ENCODE results near the gene RGS18. TPM values are rescaled to one million over a fixed set of nuclear protein-coding genes. Genes with fewer than 3 reads are reported as not detected.
"Not testable (repeated sequence)": the region's sequence is repeated elsewhere in the genome, so short reads cannot be mapped to it uniquely, and the experiment has no call there.

The RGS18 gene
- total and polyA plus RNA-seq, 2 of the 4 experiments (the other 2 are of a cell fraction) = 0.09 to 0.18 TPM

GRCh38 chr1:192227330-192227729 is 69.1 kb downstream of the RGS18 start:
- in situ Hi-C loops (cut with MboI; ENCODE audit: low sequenced_read_pairs) (no loop called here), intact Hi-C loops (cut with micrococcal nuclease) (no loop called here), dilution Hi-C loops (cut with HindIII; ENCODE audit: low sequenced_read_pairs, unreplicated experiment) (no loop called here)
- Histone ChIP-seq H2BK5ac (ENCODE audit: low read depth, low read length, poor library complexity, severe bottlenecking) (peak overlapping the region; percentile 58), H3K36me3 (ENCODE audit: control insufficient read depth, insufficient read depth, low read length) (no peaks in the 10 kb centered on the region), H4K5ac (ENCODE audit: low read depth, low read length) (no peak overlapping the region), H3K9me3 (ENCODE audit: control insufficient read depth, insufficient read depth, low read length) (no peaks in the 10 kb centered on the region), H3K9me1 (ENCODE audit: insufficient read depth, low read length) (0 out of 2 replicates have a peak, but pooled peaks cover 3% of the 10 kb centered on the region), H2BK20ac (ENCODE audit: low read depth, low read length) (peak overlapping the region; percentile 75), H3K4me3 (ENCODE audit: insufficient read depth, low read depth, low read length) (no peak overlapping the region), H4K8ac (ENCODE audit: low read depth in 2 of 2, low read length in 2 of 2) (no peak overlapping the region; a peak in 1 of 4 replicates), H4K91ac (ENCODE audit: insufficient read depth, low read depth, low read length) (peak overlapping the region; percentile 61), H3K79me1 (ENCODE audit: low read depth in 1 of 2, low read length in 2 of 2) (no peaks in the 10 kb centered on the region), H2BK15ac (ENCODE audit: low read depth, low read length) (peak overlapping the region; percentile 98), H3K9ac (ENCODE audit: low read depth, low read length) (no peak overlapping the region), H2AFZ (replicated peaks; ENCODE audit: low read length, poor library complexity) (no peak overlapping the region), H2AK5ac (ENCODE audit: low read depth, low read length) (peak overlapping the region; percentile 96; the same call in 1 of the 2 replicates), H2BK120ac (ENCODE audit: low read depth, low read length) (peak overlapping the region; percentile 63), H3K4me2 (ENCODE audit: low read depth, low read length) (no peak overlapping the region), H3K14ac (replicated peaks; ENCODE audit: low read depth, low read length) (peak overlapping the region; percentile 31; the same call in 1 of the 2 replicates), H3K4ac (ENCODE audit: low read depth, low read length) (peak overlapping the region; percentile 6; the same call in 1 of the 2 replicates), H3K56ac (ENCODE audit: extremely low read depth, insufficient read depth, low read length) (no peak overlapping the region), H3K23ac (ENCODE audit: low read depth, low read length) (no peak overlapping the region), H3K18ac (ENCODE audit: low read depth, low read length) (no peak overlapping the region), H2AK9ac (replicated peaks; ENCODE audit: low read depth, low read length, poor library complexity) (no peak overlapping the region), H3K27ac (ENCODE audit: insufficient read depth, low read length) (no peak overlapping the region), H3K27me3 (ENCODE audit: control insufficient read depth, insufficient read depth, low read length) (no peaks in the 10 kb centered on the region), H4K20me1 (ENCODE audit: insufficient read depth, low read length) (no peaks in the 10 kb centered on the region), H3K4me1 (ENCODE audit: control insufficient read depth, insufficient read depth, low read length) (no peaks in the 10 kb centered on the region; the same call in 1 of the 2 replicates)
- TF ChIP-seq POLR2A (IDR thresholded peaks at IDR 0.05; ENCODE audit: low read depth, low read length) = no peak
- TF ChIP-seq ELK1 (IDR thresholded peaks at IDR 0.05; ENCODE audit: borderline replicate concordance, low read depth, low read length) = no peak
- WGBS, 2 experiments (ENCODE audit: extremely low coverage in 2 of 2, insufficient read length in 1 of 2) = no CpG with 5 or more reads among the region's 5 CpGs
- BruUV-seq (replicated peaks) = no TSS peak
- DNase-seq = no peak
- ChIA-PET CTCF (no interaction called here), POLR2A (ENCODE audit: unreplicated experiment) (no interaction called here)
- no peak for ATAC-seq (ENCODE audit: low read depth)

GRCh38 chr1:192227980-192228379 is 69.7 kb downstream of the RGS18 start:
- POLR2A ChIA-PET (ENCODE audit: unreplicated experiment) = interaction anchor here (0.6 kb wide), 1 partner anchor 364 kb away, joined by 3 read pairs; no protein-coding TSS in a partner anchor
- H3K23ac ChIP-seq (ENCODE audit: low read depth, low read length); dilution Hi-C loops (cut with HindIII; ENCODE audit: low sequenced_read_pairs, unreplicated experiment); H4K91ac ChIP-seq (ENCODE audit: insufficient read depth, low read depth, low read length); H3K9me1 ChIP-seq (ENCODE audit: insufficient read depth, low read length); H2AK5ac ChIP-seq (ENCODE audit: low read depth, low read length); H3K18ac ChIP-seq (ENCODE audit: low read depth, low read length); H3K4me1 ChIP-seq (ENCODE audit: control insufficient read depth, insufficient read depth, low read length); H3K9ac ChIP-seq (ENCODE audit: low read depth, low read length); intact Hi-C loops (cut with micrococcal nuclease); H3K27me3 ChIP-seq (ENCODE audit: control insufficient read depth, insufficient read depth, low read length); H4K8ac ChIP-seq (ENCODE audit: low read depth in 2 of 2, low read length in 2 of 2); H3K4ac ChIP-seq (ENCODE audit: low read depth, low read length); ATAC-seq (ENCODE audit: low read depth); H2AFZ ChIP-seq (replicated peaks; ENCODE audit: low read length, poor library complexity); H3K4me2 ChIP-seq (ENCODE audit: low read depth, low read length); H3K27ac ChIP-seq (ENCODE audit: insufficient read depth, low read length); in situ Hi-C loops (cut with MboI; ENCODE audit: low sequenced_read_pairs); H2BK15ac ChIP-seq (ENCODE audit: low read depth, low read length); H2AK9ac ChIP-seq (replicated peaks; ENCODE audit: low read depth, low read length, poor library complexity); H2BK120ac ChIP-seq (ENCODE audit: low read depth, low read length); DNase-seq; H4K20me1 ChIP-seq (ENCODE audit: insufficient read depth, low read length); H3K36me3 ChIP-seq (ENCODE audit: control insufficient read depth, insufficient read depth, low read length); H3K56ac ChIP-seq (ENCODE audit: extremely low read depth, insufficient read depth, low read length); H4K5ac ChIP-seq (ENCODE audit: low read depth, low read length); H2BK20ac ChIP-seq (ENCODE audit: low read depth, low read length); H3K79me1 ChIP-seq (ENCODE audit: low read depth in 1 of 2, low read length in 2 of 2); H3K4me3 ChIP-seq (ENCODE audit: insufficient read depth, low read depth, low read length); CTCF ChIA-PET; H3K9me3 ChIP-seq (ENCODE audit: control insufficient read depth, insufficient read depth, low read length); H3K14ac ChIP-seq (replicated peaks; ENCODE audit: low read depth, low read length); BruUV-seq (replicated peaks): not testable (repeated sequence)
- peak overlapping the region; percentile 36 for H2BK5ac ChIP-seq (ENCODE audit: low read depth, low read length, poor library complexity, severe bottlenecking)
- WGBS, 2 experiments (ENCODE audit: extremely low coverage in 2 of 2, insufficient read length in 1 of 2) = no CpG with 5 or more reads among the region's 13 CpGs

Measured in IMR-90 (cell line).